GM21447 (cell line): ENCODE measurements around the gene PRSS27.
A peak's percentile ranks its signal among the peaks of the same experiment; 100 is the strongest.
"Not testable (repeated sequence)": the region's sequence is repeated elsewhere in the genome, so short reads cannot be mapped to it uniquely, and the experiment has no call there.

ENCODE experiments used
- ATAC-seq: cut with Tn5 transposase; IDR thresholded peaks from one replicate; pipeline ENCODE4 v1.9.1; 2021; ENCODE audit not compliant: unreplicated experiment

PRSS27 gene

GRCh38 chr16:2698103-2698870 is 21.7 kb downstream of the PRSS27 start:
- ATAC-seq = no peak

DNA sequence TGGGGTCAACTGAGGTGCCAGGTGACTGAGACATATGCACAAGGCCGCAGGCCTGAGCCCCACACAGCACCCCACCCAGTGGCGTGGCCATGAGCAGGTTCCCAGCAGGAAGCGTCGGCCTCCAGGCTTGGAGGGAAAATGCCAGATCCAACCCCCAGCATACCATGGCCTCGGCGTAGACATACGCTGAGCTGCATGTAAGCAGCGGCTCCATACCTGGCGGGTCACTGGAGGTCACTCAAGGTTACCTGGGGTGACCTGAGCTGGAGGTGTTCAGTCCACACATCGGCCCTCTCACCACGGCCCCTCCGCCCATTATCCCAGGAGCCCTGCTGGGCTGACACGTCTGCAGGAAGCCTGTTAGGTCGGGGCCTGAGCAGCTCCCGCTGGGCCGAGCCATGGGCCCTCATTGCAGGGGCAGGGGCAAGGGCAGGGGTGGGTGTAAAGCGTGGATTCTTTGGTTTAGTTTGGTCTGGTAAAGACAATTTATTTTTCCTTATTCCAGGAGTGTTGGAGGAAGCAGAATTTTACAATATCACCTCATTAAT is 22.5 kb downstream of the PRSS27 start:
- ATAC-seq = no peak

DNA sequence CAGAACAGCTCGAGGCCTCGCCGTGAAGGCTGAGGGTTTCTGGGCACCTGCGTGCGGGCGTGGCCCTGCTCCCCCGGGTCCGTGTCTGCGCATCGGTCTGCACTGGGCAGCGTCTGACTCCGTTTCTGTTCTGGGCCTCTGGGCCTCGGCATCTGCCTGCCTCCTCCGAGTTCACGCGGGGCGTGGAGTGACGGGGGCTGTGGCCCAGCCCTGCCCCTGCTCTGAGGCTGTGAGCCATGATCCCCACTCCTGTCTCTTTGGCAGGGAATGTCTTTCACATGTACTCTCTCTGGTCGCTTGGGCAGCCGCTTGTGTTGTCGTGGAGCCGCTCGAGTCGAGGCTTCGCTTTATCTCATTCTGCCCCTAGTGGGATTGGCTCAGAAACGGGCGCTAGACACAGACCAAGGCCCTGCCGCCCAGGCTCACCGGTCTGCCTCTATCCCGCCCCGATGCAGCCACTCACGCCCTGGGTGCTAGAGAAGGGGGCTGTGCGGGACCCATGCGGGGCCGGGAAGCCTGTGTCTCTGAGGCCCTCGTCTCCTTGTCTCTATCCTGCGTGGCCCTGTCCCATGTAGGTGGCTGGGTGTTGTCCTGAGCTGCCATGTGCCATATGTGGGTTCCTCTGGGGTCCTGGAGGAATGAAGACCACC is 23.3 kb downstream of the PRSS27 start:
- not testable (repeated sequence) for ATAC-seq

DNA sequence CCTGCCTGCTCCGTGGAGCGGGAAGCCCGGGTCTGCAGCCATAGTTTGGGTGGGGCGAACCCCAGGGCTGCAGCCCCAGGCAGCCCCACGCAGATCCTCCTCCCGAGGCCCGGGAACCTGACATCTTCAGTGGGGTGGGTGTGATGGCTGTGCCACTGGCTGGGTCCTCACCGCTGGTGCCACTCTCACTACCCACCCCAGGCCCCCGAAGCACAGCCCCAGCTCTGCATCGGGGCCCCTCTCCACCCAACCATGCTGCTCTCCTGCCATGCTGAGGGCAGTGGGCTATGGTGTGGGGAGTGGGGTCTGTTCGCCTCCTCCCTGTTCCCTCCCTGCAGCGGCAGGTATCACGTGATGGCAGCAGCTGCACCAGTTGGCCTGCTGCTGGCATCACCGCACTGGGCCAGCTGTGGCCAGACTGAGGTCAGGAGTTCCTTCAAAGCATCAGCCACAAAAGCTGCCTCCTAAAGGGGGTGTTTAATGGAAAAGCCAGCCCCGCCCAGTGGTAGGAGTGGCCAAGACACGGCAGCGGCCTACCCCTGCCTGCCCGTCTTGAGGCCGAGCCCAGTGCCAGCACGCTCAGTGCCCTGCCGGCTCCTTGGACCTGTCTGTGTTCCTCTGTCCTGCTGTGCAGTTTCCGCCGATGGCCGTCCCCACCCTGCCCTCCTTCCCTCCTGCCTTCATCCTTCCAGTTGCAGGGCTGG is 26.9 kb downstream of the PRSS27 start:
- ATAC-seq = no peak

GRCh38 chr16:2692251-2692947 is 27.6 kb downstream of the PRSS27 start:
- ATAC-seq = no peak

DNA sequence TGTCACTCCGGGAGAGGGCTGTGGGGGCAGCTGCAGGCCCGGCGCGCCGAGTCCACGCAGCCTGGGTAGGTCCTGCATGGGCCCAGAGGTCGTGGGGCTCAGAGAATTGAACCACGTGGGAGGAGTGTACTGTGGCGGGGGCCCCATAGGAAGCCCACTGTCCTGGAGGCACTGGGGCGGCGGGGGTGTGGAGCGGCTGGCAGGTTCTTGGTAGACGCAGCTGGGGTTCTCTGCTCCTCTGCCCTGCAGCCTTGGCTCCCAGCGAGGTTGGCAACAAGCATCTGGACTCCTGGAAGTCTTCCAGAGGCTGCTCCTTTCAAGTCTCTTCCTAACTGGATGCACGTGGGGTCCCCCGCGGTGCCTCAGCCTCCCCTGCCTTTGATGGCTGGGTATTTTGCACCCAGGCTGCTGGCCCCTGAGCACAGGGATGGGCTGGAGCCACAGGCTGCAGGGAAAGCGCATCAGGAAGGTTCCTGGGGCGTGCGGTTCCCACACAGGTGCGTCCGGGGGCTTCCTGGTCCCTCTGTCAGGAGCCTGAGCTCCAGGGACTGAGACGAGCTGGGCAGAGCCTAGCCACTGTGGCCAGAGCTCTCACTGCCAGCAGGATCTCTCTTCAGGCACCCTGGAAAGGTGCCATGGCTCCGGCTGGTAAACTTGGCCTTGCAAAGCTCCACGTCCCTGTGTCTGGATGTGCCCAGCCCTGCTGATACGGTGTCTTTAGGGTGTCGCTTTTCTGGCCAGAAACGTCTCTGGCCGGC is 28.4 kb downstream of the PRSS27 start:
- ATAC-seq = no peak

GRCh38 chr16:2690852-2691251 is 29.2 kb downstream of the PRSS27 start:
- no peak for ATAC-seq

GRCh38 chr16:2689968-2690801 is 29.8 kb downstream of the PRSS27 start:
- no peak for ATAC-seq

GRCh38 chr16:2689422-2689821 is 30.6 kb downstream of the PRSS27 start:
- ATAC-seq = not testable (repeated sequence)

GRCh38 chr16:2687531-2688308 is 32.3 kb downstream of the PRSS27 start:
- ATAC-seq = no peak

GRCh38 chr16:2686912-2687507 is 33.0 kb downstream of the PRSS27 start:
- ATAC-seq = peak; percentile 33

DNA sequence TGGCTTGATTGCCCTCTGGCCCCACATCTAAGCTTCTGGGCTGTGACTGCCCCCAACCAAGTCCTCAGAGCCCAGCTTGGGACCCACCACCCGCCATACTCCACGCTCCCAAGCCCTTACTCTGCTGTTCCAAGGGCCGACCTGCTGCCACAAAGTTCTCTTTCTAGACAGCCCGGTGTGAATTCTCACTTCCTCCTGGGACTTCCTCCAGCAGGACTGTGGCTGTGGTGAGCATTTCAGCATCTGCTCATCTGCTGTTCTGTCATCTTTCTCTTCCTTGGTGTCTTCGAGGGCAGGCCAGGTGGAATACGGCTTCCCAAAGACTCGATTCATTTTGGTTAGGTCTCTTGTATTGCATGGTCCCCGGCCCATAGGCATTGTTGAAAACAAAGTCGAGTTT is 33.9 kb downstream of the PRSS27 start:
- peak; percentile 28 for ATAC-seq

GRCh38 chr16:2683041-2683440 is 37.0 kb downstream of the PRSS27 start:
- not testable (repeated sequence) for ATAC-seq

DNA sequence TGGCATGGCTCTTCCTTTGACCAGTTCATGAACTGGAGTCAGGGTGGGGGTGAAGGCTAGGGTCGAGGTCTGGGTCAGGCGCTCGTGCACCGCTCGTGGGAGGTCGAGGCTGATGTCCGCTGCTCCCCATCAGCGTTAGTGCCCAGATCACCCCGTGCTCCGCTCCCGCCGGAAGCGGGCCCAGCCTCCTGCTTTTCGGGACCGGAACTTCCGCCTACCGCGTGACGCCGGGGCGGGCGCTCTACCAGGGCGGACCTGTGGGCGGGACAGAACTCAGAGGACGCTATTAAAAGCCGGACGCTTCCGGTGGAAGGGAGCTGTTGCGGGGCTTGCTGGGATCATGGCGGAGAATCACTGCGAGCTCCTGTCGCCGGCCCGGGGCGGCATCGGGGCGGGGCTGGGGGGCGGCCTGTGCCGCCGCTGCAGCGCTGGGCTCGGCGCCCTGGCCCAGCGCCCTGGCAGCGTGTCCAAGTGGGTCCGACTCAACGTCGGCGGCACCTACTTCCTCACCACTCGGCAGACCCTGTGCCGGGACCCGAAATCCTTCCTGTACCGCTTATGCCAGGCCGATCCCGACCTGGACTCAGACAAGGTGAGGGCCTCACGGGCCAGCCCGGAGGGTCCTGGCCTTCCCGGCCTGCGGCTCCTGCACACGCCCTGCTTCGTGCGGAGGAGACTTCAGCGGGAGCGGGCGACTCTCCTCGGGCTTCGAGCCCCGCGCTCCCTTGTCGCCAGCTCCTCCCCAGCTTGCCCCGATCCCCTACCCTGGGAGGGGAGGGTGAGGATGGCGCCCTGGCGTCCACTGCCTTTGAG is 37.6 kb downstream of the PRSS27 start, which contains the start of gene KCTD5:
Gene KCTD5, plus strand, starts transcription at position 315 of the 813 bp plus-strand sequence. Its CDS starts 26 bp downstream, at position 341.
- peak; percentile 64 for ATAC-seq

DNA sequence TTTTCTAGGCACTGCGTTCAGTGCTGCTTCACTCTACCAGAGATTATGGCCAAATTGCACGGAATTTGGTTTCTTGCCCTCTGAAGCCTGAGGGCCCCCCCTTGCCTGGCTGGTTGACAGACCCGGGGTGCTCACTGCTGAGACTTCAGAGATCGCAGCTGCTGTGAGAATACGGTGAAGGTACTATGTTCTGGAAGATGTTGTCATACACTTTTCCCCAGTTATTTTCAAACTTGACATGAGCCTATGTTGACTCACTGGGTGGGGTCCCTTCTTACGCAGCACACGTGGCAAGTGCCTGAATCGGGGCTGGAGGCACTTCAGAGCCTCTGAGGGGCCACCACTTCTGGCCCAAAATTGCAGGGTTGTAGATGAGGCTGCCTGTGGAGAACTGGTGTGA is 39.7 kb downstream of the PRSS27 start:
- ATAC-seq = not testable (repeated sequence)

DNA sequence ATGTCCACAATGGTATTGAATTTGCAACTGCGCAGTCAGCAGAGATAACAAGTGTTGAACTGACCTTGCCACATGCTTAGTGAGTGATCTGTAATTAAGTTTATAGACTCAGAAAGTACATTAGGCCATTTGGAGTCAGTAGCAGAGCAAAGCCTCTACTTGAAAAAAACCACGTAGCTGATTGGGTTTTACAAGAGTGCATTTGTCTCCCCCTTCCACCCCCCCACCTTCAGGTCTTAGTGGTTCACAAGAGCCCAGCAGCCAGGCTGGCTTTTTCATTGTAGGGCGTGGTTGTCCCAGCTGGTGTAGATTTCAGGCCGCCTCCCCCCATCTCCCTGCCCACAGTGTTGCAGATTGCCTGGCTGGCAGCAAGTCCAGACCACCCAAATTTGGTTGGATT is 40.1 kb downstream of the PRSS27 start:
- not testable (repeated sequence) for ATAC-seq
